GM12872 (cell line): ENCODE data around the gene FOXP4.
A peak's percentile ranks its signal among the peaks of the same experiment; 100 is the strongest.

Source experiments
- CTCF ChIP-seq: IDR thresholded peaks from 3 replicates; pipeline ENCODE4 v1.5.1; 2011; ENCODE audit warnings: low read depth, mild to moderate bottlenecking, low read length, moderate library complexity; ENCODE audit not compliant: insufficient read depth

Gene FOXP4

GRCh38 chr6:41589636-41590622 lies 43.7 kb downstream of the FOXP4 start:
- TF ChIP-seq CTCF: no peak

- no peak for TF ChIP-seq CTCF
Measured at GRCh38 chr6:41591122-41591521, 44.9 kb downstream of the FOXP4 start.

- peak; percentile 95 for TF ChIP-seq CTCF
Measured at GRCh38 chr6:41591859-41592502, 45.8 kb downstream of the FOXP4 start.

GRCh38 chr6:41593406-41593805 lies 47.2 kb downstream of the FOXP4 start:
- no peak for TF ChIP-seq CTCF

GRCh38 chr6:41593839-41594238 lies 47.7 kb downstream of the FOXP4 start:
- TF ChIP-seq CTCF: no peak

GRCh38 chr6:41594326-41594725 lies 48.1 kb downstream of the FOXP4 start:
- no peak for TF ChIP-seq CTCF

GRCh38 chr6:41594766-41595165 lies 48.6 kb downstream of the FOXP4 start:
- no peak for TF ChIP-seq CTCF
